ENCODE data around the gene LMX1B.

LMX1B gene

GRCh38 chr9:126626127-126626925 lies 12.6 kb downstream of the LMX1B start:
- no peak for TF ChIP-seq CTCF (conservative IDR thresholded peaks at IDR 0.05; ENCODE audit: low read depth, low read length)
- H3K4me3 ChIP-seq (ENCODE audit: low read depth, low read length): no peak overlapping the region
- no peak for DNase-seq (ENCODE audit: low read depth)

GRCh38 chr9:126626926-126627233 lies 13.2 kb downstream of the LMX1B start:
- no peak overlapping the region for H3K4me3 ChIP-seq (ENCODE audit: low read depth, low read length)
- TF ChIP-seq CTCF (conservative IDR thresholded peaks at IDR 0.05; ENCODE audit: low read depth, low read length): no peak
- DNase-seq (ENCODE audit: low read depth): no peak

- TF ChIP-seq CTCF (conservative IDR thresholded peaks at IDR 0.05; ENCODE audit: low read depth, low read length): no peak
- no peak for DNase-seq (ENCODE audit: low read depth)
- no peak overlapping the region for H3K4me3 ChIP-seq (ENCODE audit: low read depth, low read length)
These were observed 14.4 kb downstream of the LMX1B start for GRCh38 chr9:126628146-126628545.

GRCh38 chr9:126628969-126629674 lies 15.4 kb downstream of the LMX1B start:
- no peak overlapping the region for H3K4me3 ChIP-seq (ENCODE audit: low read depth, low read length)
- no peak for DNase-seq (ENCODE audit: low read depth)
- no peak for TF ChIP-seq CTCF (conservative IDR thresholded peaks at IDR 0.05; ENCODE audit: low read depth, low read length)

- no peak overlapping the region for H3K4me3 ChIP-seq (ENCODE audit: low read depth, low read length)
- no peak for DNase-seq (ENCODE audit: low read depth)
- no peak for TF ChIP-seq CTCF (conservative IDR thresholded peaks at IDR 0.05; ENCODE audit: low read depth, low read length)
These were observed 16.9 kb downstream of the LMX1B start for GRCh38 chr9:126630458-126631237.

- no peak overlapping the region for H3K4me3 ChIP-seq (ENCODE audit: low read depth, low read length)
- peak; percentile 17 for DNase-seq (ENCODE audit: low read depth)
- TF ChIP-seq CTCF (conservative IDR thresholded peaks at IDR 0.05; ENCODE audit: low read depth, low read length): peak; percentile 17
These were observed 17.5 kb downstream of the LMX1B start for GRCh38 chr9:126631254-126631653.
